GM12874 (cell line): ENCODE results near the gene CLDN2.

ENCODE experiments used
- TF ChIP-seq, protein P1 (sequence below): IDR thresholded peaks from 2 replicates; pipeline ENCODE4 v1.5.1; 2011; ENCODE audit warnings: low read depth, mild to moderate bottlenecking, control low read depth, low read length, moderate library complexity; ENCODE audit not compliant: insufficient read depth

CLDN2 gene

DNA sequence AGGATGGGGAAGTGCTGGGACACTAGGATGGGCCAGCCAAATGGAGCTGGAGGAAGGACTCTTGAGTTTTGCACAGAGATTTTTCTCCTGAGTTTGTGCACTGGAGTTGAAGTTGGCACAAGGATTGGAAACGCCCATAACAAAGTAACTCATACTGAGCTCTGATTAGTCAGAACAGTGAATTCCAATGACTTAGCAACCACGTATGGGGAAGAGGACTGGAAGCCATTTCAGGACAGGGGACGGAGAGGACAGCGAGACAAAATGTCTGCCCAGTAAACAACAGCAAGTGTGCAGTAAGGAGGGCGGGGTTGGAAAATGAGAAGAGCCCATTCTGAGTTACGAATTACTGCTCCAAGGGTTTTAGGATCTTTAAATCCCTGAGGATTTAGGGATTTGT, 22.9 kb upstream of the CLDN2 start:
- TF ChIP-seq, protein P1, sequence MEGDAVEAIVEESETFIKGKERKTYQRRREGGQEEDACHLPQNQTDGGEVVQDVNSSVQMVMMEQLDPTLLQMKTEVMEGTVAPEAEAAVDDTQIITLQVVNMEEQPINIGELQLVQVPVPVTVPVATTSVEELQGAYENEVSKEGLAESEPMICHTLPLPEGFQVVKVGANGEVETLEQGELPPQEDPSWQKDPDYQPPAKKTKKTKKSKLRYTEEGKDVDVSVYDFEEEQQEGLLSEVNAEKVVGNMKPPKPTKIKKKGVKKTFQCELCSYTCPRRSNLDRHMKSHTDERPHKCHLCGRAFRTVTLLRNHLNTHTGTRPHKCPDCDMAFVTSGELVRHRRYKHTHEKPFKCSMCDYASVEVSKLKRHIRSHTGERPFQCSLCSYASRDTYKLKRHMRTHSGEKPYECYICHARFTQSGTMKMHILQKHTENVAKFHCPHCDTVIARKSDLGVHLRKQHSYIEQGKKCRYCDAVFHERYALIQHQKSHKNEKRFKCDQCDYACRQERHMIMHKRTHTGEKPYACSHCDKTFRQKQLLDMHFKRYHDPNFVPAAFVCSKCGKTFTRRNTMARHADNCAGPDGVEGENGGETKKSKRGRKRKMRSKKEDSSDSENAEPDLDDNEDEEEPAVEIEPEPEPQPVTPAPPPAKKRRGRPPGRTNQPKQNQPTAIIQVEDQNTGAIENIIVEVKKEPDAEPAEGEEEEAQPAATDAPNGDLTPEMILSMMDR = no peak

DNA sequence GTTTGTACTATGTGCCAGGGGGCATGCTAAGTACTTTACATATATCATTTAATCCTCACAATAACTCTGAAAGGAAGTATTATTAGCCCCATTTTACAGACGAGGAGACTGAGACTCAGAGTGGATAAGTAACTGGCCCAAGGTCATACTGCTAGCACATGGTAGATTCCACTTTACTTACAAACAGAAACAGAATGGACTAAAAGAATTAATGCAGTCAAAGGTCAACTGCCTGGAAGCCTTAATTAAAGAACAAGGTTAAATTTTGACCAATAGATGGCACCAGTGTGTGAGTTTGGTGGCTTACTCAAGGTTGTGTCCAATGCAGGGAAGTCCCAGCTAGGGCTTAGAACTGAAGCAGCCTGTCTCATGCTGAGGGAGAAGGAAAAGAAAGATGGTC, 21.7 kb upstream of the CLDN2 start:
- TF ChIP-seq, protein P1 = no peak

DNA sequence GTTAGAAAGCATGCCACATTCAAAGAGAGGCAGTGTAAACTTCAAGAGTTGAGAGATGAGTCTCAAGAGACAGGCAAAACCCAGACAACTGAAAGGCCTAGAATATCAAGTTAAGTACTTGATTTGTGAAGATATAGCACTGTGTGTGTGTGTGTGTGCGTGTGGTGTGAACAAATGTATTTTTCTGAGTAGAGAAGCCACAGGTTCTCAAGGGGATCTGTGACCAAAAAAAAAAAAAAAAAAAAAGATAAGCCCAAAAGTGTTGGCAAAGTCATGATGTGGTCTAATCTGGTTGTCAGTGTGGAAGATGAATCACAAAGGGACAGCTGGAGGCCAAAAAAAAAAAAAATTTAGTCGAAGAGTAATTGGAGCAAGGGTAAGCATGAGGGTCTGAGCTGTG, 20.9 kb upstream of the CLDN2 start:
- TF ChIP-seq, protein P1 = no peak

DNA sequence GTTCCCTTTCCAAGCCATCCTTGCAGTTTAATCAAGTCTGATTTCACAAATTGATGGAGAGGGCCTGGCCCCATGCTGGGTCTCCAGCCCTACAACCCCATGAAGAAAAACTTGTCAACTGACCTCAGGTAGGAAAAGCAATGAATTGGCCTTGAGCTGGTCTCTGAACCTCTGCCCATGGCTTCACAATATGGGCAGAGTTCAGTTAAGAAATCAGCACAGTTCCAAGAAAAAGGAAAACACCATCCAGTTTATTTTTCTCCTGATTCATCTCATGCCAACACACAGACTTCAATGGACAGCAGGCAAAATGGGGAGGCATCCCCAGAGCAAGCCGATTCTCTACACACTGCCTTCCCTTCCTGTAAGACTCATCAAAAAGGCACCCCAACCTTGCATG, 20.4 kb upstream of the CLDN2 start:
- TF ChIP-seq, protein P1 = no peak

DNA sequence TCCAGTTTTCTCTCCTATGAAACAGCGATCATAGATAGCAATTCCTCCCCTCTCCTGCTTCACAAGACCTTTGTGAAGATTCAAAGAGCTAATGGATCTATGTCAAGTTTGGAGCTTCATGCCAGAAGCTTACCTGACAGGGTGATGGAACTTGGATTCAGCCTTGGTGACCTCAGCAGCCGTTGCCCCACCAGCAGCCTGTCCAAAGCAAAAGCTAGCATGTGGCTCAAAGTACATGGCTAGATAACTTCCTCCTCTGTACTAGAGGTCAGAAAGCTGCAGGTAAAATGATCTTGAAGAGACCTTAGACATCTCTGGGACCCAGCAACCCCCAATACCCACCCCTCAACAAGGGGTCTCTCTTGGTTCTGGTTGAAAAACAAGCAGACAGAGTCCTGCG, 18.9 kb upstream of the CLDN2 start:
- TF ChIP-seq, protein P1 = no peak

DNA sequence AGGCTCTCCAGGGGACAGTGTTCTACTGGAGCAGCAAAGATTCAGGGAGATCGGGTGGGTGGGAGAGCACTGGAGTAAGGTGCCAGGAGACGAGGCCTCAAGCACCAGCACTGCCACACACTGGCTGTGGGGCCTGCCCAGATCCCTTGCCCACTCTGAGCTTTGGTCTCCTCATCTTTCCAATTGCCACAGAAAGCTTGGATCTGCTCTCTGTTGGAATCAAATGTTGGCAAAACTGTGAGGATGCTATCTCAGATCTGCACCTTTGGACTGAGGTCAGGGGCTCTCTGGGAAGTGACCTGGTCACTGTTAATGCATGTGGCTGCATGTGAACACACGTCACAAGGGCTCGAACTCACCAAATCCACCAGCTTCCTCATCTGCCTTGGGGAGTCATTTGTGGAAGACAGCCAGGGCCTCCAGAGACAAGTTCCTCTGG, 18.4 kb upstream of the CLDN2 start:
- TF ChIP-seq, protein P1 = no peak

DNA sequence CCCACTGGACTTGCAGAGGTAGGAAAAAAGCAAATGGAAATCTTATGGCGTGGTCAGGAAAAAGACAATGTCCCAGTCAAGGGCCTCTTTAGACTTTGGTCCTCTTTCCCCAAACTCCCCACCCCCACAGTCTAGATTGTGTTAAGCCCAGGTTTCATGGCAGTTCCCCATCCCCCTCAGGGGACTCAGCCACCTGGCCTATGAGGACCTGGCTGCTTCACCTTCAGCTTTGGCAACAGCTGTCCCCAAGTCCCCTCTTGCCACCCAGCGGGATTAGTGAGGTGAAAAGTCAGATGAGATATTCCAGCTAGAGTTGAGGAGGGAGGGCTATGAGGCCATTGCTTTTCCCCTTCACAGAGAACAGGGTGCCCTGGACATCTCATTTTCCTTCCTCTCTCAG, 17.5 kb upstream of the CLDN2 start:
- TF ChIP-seq, protein P1 = no peak
